IPS-NIHi7 (cell line): ENCODE results near the gene RASEF.

Experiments used
- DNase-seq: peaks from one replicate; pipeline ENCODE4 v3.0.0; 2012; ENCODE audit warnings: mixed read lengths; ENCODE audit errors: extremely low spot score

Gene RASEF

GRCh38 chr9:83056911-83057310 lies 6.0 kb downstream of the RASEF start:
- no peak for DNase-seq

GRCh38 chr9:83056174-83056573 lies 6.8 kb downstream of the RASEF start:
- DNase-seq, result no peak

GRCh38 chr9:83047839-83048775 lies 14.8 kb downstream of the RASEF start:
- no peak for DNase-seq

- DNase-seq, result no peak
Measured at GRCh38 chr9:83043597-83043996, 19.3 kb downstream of the RASEF start.

DNA sequence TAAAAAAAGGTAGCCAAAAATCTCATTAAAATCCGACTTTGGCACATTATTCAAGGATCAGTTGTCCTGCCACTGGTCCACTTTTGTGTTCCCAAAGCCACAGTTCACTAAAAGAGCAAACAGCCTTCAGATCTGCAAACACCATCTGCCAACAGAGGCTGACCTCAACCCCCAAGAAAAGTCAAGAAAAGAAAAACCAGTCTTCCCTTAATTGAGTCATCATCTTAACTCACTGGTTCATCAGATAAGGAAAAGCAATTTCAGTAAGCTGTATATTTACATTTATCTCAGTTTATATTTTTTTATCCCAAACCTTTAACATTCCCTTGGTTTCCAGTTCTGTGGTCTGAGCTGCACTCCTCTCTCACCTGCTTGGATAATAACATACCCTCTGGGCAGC lies 21.2 kb downstream of the RASEF start:
- no peak for DNase-seq

DNA sequence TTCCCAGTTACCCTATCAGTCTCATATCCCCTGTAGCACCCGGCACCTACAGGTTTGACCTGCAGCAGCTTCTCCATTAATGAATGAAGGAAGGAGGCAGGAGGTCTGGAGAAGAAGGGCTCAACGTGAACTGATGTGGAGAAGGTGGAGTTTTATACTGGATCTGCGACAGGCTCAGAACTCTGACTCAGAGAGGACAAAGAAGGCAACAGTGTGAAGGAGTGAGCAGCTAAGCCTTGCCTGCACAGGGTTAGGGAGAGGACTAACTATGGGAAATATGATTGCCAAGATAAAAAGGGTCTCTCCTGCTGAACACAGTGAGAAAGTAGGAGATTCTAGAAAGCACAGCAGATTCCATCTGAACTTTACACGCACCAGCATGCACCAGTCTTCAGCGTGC lies 23.6 kb downstream of the RASEF start:
- DNase-seq, result no peak

- no peak for DNase-seq
Measured at GRCh38 chr9:83036043-83036442, 26.9 kb downstream of the RASEF start.

DNA sequence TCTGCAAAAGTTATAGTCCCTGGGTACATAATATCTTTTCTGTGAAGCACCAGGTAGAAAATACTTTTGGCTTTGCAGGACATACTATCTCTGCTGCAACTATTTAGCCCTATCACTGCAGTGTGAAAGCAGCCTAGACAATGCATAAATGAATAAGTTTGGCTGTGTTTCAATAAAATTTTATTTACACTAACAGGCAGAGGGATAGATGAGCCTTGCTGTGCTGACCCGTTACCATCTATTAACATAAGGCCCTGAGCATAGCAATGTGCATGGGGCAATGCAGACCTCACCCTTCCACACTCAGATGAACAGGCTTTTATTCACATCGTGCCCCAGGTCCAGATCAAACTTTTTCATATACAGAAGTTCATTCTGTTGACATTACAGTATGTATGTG lies 27.8 kb downstream of the RASEF start:
- DNase-seq, result no peak

DNA sequence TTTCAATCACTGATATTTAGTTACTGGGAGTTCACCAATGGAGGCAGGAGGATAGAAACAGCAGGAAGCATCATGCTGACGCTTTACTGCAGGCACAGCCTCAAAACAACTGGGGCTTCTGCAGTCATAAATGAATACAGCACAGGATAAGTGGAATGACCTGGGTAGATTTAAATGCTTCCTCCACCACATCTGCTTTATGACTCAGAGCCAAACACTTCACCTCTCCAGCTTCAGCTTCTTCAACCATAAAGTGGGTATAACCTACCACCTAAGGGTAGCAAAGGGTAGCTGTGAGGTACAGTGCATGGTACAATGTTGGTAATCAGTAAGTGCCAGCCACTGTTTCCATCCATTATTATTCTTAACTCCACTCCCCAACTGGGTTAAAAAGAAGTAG lies 28.4 kb downstream of the RASEF start:
- DNase-seq, result no peak

- no peak for DNase-seq
Measured at GRCh38 chr9:83034026-83034425, 28.9 kb downstream of the RASEF start.

GRCh38 chr9:83032065-83032625 lies 30.8 kb downstream of the RASEF start:
- no peak for DNase-seq

DNA sequence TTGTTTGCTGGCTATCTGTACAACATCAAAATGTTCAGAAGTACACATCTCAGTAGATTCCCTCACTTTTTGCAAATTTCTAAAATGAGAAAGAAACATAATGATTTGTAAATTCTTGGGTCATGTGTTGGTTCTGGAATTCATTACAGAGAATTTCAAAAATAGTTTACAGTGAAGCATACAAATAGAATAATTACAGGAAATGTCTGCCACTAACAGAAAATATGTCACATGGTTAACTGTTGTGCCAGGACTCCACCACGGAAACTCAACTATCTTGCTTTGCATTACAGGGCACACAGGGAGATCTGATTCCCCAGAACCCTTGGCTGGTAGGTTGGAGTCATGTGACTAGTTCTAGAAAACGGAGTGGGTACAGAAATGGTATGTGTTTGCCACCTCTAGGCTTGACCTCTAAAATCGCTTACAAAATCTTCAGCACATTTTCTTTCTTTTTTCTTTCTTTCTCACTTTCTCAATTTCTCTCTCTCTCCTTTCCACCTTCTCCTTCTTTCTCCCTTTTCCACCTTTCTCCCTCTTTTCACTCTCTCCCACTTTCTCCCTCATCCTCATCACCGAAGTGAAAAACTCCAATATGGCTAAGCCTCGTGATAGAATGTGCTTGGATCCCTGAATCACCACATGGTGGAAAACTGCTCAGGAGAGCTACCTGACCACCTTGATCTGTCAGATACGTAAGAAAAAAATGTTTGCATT lies 32.4 kb downstream of the RASEF start:
- DNase-seq, result no peak

DNA sequence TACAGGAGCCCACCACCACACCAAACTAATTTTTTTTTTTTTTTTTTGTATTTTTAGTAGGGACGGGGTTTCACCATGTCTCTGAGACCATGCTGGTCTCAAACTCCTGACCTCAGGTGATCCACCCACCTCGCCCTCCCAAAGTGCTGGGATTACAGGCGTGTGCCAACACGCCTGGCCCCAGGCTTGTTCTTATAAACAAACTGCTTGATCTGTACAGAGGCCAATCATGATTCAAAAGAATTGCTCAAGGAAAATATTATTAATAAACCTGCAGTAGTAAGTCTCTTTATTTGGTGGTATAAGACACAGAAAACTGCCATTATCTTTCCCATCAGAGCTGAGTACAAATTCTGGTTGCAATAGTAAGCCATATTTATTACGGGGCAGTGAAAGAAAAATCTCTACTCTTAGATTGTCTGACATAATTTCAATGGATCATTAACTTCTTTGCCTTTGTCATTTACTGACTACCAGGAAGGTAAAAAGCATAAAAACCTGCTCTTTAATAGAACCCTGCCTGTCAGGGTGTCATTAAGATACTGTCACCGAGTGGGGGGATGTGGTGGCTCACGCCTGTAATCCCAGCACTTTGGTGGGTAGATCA lies 33.3 kb downstream of the RASEF start:
- DNase-seq, result no peak

DNA sequence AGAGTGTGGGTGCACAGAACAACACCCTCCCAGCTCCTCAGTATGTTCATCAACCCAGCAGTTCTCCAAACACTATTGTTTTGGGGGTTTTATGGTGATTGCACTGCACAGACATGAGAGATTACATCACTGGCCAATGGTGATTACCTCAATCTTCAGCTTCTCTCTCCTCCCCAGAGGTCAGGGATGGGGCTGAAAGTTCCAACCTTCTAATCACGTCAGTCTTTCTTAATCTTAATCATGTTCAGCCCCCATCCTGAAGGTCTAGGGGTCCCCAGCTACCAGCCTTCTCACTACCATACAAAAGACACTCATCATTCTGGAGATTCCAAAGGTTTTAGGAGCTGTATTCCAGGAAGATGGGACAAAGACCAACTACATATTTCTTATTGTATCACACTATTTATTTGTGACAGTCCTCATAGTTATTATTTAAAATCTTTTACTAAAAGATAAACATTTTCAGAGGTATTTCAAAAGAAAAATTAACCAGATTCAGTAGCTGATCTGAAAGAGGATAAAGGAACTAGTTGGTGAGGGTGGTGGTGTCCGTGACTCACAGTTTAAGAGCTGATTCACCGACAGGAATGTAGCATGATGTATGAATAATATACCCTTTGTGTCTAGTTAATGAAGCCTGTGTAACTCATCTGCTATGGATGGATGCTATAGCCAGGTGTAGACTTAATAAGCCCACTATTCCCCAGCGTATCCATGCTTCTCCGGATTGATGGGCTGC lies 35.6 kb downstream of the RASEF start:
- no peak for DNase-seq

- no peak for DNase-seq
Measured at GRCh38 chr9:83024506-83025125, 38.3 kb downstream of the RASEF start.

DNA sequence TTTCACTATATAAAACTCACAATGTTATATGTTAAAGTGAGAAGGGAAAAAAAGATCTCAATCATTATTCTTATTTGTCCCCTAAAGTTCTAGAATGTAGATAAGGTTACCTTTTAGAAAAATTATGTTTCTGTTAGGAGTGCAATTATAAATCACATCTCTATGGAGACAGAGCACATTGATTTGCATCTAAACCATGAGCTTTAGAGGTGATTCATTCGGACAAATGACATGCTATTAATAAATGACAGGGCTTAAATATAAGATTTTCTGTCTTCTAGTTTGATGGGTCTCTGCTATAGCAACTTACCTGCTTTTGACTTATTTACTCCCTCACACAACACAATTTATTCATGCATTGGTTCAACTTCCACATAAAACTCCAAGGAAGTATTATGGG lies 39.8 kb downstream of the RASEF start:
- DNase-seq, result no peak

DNA sequence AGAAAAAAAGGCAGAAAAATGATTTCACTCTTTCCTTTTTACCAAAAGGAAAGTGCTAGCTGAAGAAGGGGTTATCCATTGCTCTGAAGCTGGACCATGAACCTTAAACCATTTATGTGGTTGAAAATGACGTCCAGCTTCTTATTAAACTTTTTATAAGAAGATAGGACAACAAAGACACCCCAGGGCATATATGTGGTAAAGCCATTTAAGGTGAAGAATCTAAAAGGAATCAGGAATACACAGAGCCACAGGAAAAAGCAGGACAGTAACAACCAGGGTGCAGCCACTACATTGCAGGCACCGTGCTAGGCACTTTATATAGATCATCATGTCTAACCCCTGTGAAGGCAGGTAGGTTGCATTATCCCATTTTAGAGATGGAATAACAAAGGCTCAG lies 42.1 kb downstream of the RASEF start:
- DNase-seq, result no peak

GRCh38 chr9:83020327-83020726 lies 42.6 kb downstream of the RASEF start:
- DNase-seq, result no peak

DNA sequence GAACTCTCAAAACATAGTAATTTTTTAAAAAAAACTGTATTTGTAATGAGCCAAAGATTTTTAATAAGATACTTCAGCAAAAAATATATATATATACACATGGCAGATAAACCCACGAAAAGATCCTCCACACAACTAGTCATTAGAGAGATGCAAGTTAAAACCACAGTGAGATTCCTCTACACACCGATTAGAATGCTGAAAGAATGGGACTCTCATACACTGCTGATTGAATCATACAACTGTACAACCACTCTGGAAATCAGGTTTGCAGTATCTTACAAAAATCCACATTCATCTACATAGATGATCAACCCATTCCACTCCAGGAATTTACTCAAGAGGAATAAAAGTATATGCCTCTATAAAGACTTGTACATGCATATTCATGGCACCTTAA lies 43.7 kb downstream of the RASEF start:
- no peak for DNase-seq

GRCh38 chr9:83015897-83016296 lies 47.0 kb downstream of the RASEF start:
- DNase-seq, result no peak
